GM23338 (cell line): ENCODE measurements around the gene MYH10.

ENCODE experiments used
- CREB1 ChIP-seq: fragments of 250-450 bp; sonication (Bioruptor Pico); IDR thresholded peaks from 2 replicates; pipeline ENCODE4 v1.5.0; 2020; ENCODE audit warnings: low read depth, mild to moderate bottlenecking, moderate library complexity
- CTCF ChIP-seq, 2 experiments: fragments of 200-600 bp in 1 of 2; sonication (generic) in 1 of 2; conservative IDR thresholded peaks; 2 replicates each; pipeline versions ENCODE4 v1.5.1 to v1.6.1; 2016 to 2017; ENCODE audit warnings: antibody characterized with exemption in 2 of 2, low read depth in 2 of 2, mild to moderate bottlenecking in 2 of 2, moderate library complexity in 1 of 2
- ETS1 ChIP-seq: IDR thresholded peaks from 2 replicates; pipeline ENCODE4 v1.6.1; 2016; ENCODE audit warnings: antibody characterized with exemption
- EZH2 ChIP-seq: fragments of 200-600 bp; sonication (generic); IDR thresholded peaks from one replicate; pipeline ENCODE4 v1.8.0; 2017; ENCODE audit warnings: antibody characterized with exemption, mild to moderate bottlenecking, low read depth; ENCODE audit not compliant: unreplicated experiment
- EZH2phosphoT487 ChIP-seq: fragments of 200-600 bp; sonication (generic); IDR thresholded peaks from one replicate; pipeline ENCODE4 v1.8.1; 2018; ENCODE audit warnings: antibody characterized with exemption; ENCODE audit not compliant: unreplicated experiment
- JUNB ChIP-seq: IDR thresholded peaks from one replicate; pipeline ENCODE4 v1.6.1; 2016; ENCODE audit warnings: antibody characterized with exemption; ENCODE audit not compliant: unreplicated experiment
- NANOG ChIP-seq: IDR thresholded peaks from 2 replicates; pipeline ENCODE4 v1.6.1; 2016; ENCODE audit warnings: antibody characterized with exemption, borderline replicate concordance
- POLR2AphosphoS5 ChIP-seq: IDR thresholded peaks from 2 replicates; pipeline ENCODE4 v1.6.1; 2016; ENCODE audit warnings: antibody characterized with exemption, low read depth
- REST ChIP-seq: IDR thresholded peaks from one replicate; pipeline ENCODE4 v1.6.1; 2018; ENCODE audit warnings: antibody characterized with exemption; ENCODE audit not compliant: unreplicated experiment
- ZNF331 ChIP-seq: fragments of 250-450 bp; sonication (Bioruptor Pico); IDR thresholded peaks from 2 replicates; pipeline ENCODE4 v1.5.0; 2020; ENCODE audit warnings: low read depth, mild to moderate bottlenecking, moderate library complexity
- ZNF462 ChIP-seq: fragments of 250-450 bp; sonication (Bioruptor Pico); IDR thresholded peaks from 2 replicates; pipeline ENCODE4 v1.5.0; 2020; ENCODE audit warnings: mild to moderate bottlenecking, moderate library complexity

GRCh38 chr17:8514801-8515200 is 115.7 kb downstream of the MYH10 start:
- TF ChIP-seq CTCF (conservative IDR thresholded peaks at IDR 0.05; ENCODE audit: low read depth in 2 of 2) (no peak), REST (no peak), EZH2 (no peak), POLR2AphosphoS5 (no peak), JUNB (no peak), ETS1 (no peak), CREB1 (CRISPR knock-in tag) (no peak), ZNF331 (CRISPR knock-in tag) (no peak), EZH2phosphoT487 (no peak), ZNF462 (CRISPR knock-in tag) (no peak), NANOG (no peak)
